K562 (cell line): ENCODE results near the gene KDM4C. TPM values are rescaled to one million over a fixed set of nuclear protein-coding genes. Genes with fewer than 3 reads are reported as not detected.

ENCODE experiments used
- ATAC-seq: fragments of 200-7000 bp; cut with Tn5 transposase; 3 replicates; pipeline ENCODE4 v1.9.1; 2020; ENCODE audit warnings: moderate library complexity
- BruUV-seq: library from RNA; stranded (reverse); fragments of 400-500 nt; replicated peaks from 2 replicates; lab custom pipeline; 2021; lab: Mats Ljungman, UMichigan
- CTCF ChIA-PET: fragments of 300-600 bp; formaldehyde crosslinking; extraction: SDS; loops from one replicate; lab custom pipeline; 2021; ENCODE audit warnings: low intra/inter-chr PET ratio; lab: Yijun Ruan, JAX
- POLR2A ChIA-PET: fragments of 300-600, 350-650 bp; sonication (Branson Sonifier 250); formaldehyde crosslinking; extraction: SDS; loops from one replicate; lab custom pipeline; 2021; ENCODE audit warnings: antibody characterized with exemption, inconsistent platforms; lab: Yijun Ruan, JAX
- DNase-seq, 4 experiments: peaks; one replicate each; pipeline versions ENCODE4 v3.0.0 to v3.0.0-alpha.2; 2011 to 2018; ENCODE audit warnings: low spot score in 3 of 4, mixed read lengths in 3 of 4; ENCODE audit errors: extremely low read depth in 1 of 4
- FAIRE-seq: peaks from 2 replicates; lab custom pipeline; 2011; peaks lifted over from hg19 to GRCh38; lab: Jason Lieb, UNC
- H2AFZ ChIP-seq: 2 replicates; pipeline ENCODE4 v1.6.0; 2011; ENCODE audit warnings: low read depth, low read length, control low read depth, inconsistent platforms
- H3K27ac ChIP-seq: fragments of 200-600 bp; 3 replicates; pipeline ENCODE4 v1.8.0; 2011; ENCODE audit warnings: low read depth, mild to moderate bottlenecking, control low read depth, inconsistent platforms, low read length, moderate library complexity, mixed read lengths; ENCODE audit errors: extremely low read depth
- H3K27me3 ChIP-seq, 2 experiments: fragments of 300-600 bp in 1 of 2; 2 replicates in 1 of 2; 3 replicates in 1 of 2; pipeline versions ENCODE4 v1.6.0 to v1.8.0; 2011; ENCODE audit warnings: inconsistent platforms in 2 of 2, low read length in 2 of 2, mild to moderate bottlenecking in 1 of 2, mixed read lengths in 1 of 2, moderate library complexity in 1 of 2; ENCODE audit not compliant: control insufficient read depth in 2 of 2, insufficient read depth in 2 of 2
- H3K36me3 ChIP-seq: fragments of 300-600 bp; 3 replicates; pipeline ENCODE4 v1.8.0; 2011; ENCODE audit warnings: mild to moderate bottlenecking, low read length, inconsistent platforms; ENCODE audit not compliant: control insufficient read depth, insufficient read depth
- H3K4me1 ChIP-seq, 2 experiments: fragments of 200-600 bp in 1 of 2; replicated peaks in 1 of 2; 2 replicates in 1 of 2; 3 replicates in 1 of 2; pipeline versions ENCODE4 v1.5.1 to v1.8.0; 2011; ENCODE audit warnings: inconsistent platforms in 2 of 2, low read length in 2 of 2, mild to moderate bottlenecking in 1 of 2, mixed read lengths in 1 of 2, moderate library complexity in 1 of 2; ENCODE audit not compliant: control insufficient read depth in 2 of 2, insufficient read depth in 2 of 2
- H3K4me2 ChIP-seq: 2 replicates; pipeline ENCODE4 v1.6.1; 2011; ENCODE audit warnings: low read length, control low read depth, inconsistent platforms, mixed read lengths; ENCODE audit not compliant: insufficient read depth
- H3K4me3 ChIP-seq: fragments of 200-600 bp; sonication (generic), shearing (Covaris generic); 2 replicates; pipeline ENCODE4 v1.5.1; 2016; ENCODE audit warnings: control low read depth, inconsistent platforms
- H3K79me2 ChIP-seq: fragments of 200-600 bp; 3 replicates; pipeline ENCODE4 v1.8.0; 2011; ENCODE audit warnings: low read length, inconsistent platforms; ENCODE audit not compliant: control insufficient read depth, insufficient read depth
- H3K9ac ChIP-seq, 2 experiments: 2 replicates each; pipeline versions ENCODE4 v1.6.0 to v1.6.1; 2011; ENCODE audit warnings: low read depth in 2 of 2, low read length in 2 of 2, control low read depth in 1 of 2, inconsistent platforms in 1 of 2, mild to moderate bottlenecking in 1 of 2, mixed read lengths in 1 of 2; ENCODE audit not compliant: insufficient read depth in 1 of 2
- H3K9me1 ChIP-seq: one replicate; pipeline ENCODE4 v1.6.0; 2011; ENCODE audit warnings: inconsistent platforms, mild to moderate bottlenecking, low read length, moderate library complexity; ENCODE audit not compliant: control insufficient read depth, insufficient read depth
- H3K9me3 ChIP-seq: replicated peaks from 2 replicates; pipeline ENCODE4 v1.5.1; 2011; ENCODE audit warnings: low read depth, low read length, inconsistent platforms; ENCODE audit not compliant: control insufficient read depth, insufficient read depth
- H4K20me1 ChIP-seq: replicated peaks from 2 replicates; pipeline ENCODE4 v1.6.1; 2011; ENCODE audit warnings: low read length, inconsistent platforms, mixed read lengths; ENCODE audit not compliant: control insufficient read depth, insufficient read depth
- CTBP1 ChIP-seq: fragments of 450-650 bp; IDR thresholded peaks from 2 replicates; pipeline ENCODE4 v1.6.1; 2016; ENCODE audit warnings: borderline replicate concordance
- DPF2 ChIP-seq: fragments of 450-650 bp; IDR thresholded peaks from 2 replicates; pipeline ENCODE4 v1.6.1; 2016
- ELF2 ChIP-seq: fragments of 250-450 bp; sonication (Bioruptor Pico); IDR thresholded peaks from 2 replicates; pipeline ENCODE4 v1.5.0; 2021; ENCODE audit warnings: mild to moderate bottlenecking
- EZH2 ChIP-seq: IDR thresholded peaks from 2 replicates; pipeline ENCODE4 v1.6.1; 2012; ENCODE audit warnings: low read depth, mild to moderate bottlenecking, inconsistent platforms, low read length, borderline replicate concordance
- FOXA3 ChIP-seq, 2 experiments: fragments of 450-650 bp in 1 of 2; sonication (generic) in 1 of 2; formaldehyde crosslinking; IDR thresholded peaks in 1 of 2; conservative IDR thresholded peaks in 1 of 2; 2 replicates each; pipeline versions ENCODE4 v1.4.0 to v1.8.0; 2020 to 2022; ENCODE audit warnings: mild to moderate bottlenecking in 2 of 2, missing genetic modification reagents in 1 of 2
- HMG20B ChIP-seq: fragments of 250-450 bp; sonication (Bioruptor Pico); IDR thresholded peaks from 2 replicates; pipeline ENCODE4 v1.5.0; 2021; ENCODE audit warnings: mild to moderate bottlenecking
- ILF3 ChIP-seq: fragments of 450-650 bp; IDR thresholded peaks from 2 replicates; pipeline ENCODE4 v1.6.1; 2018; ENCODE audit warnings: antibody characterized with exemption, mild to moderate bottlenecking, moderate library complexity, borderline replicate concordance
- MYNN ChIP-seq, 2 experiments: sonication (generic); formaldehyde crosslinking in 1 of 2; IDR thresholded peaks; 2 replicates each; pipeline versions ENCODE4 v1.5.0 to v1.6.1; 2016 to 2020; ENCODE audit warnings: antibody characterized with exemption in 1 of 2, missing genetic modification reagents in 1 of 2
- NUFIP1 ChIP-seq: fragments of 450-650 bp; IDR thresholded peaks from 2 replicates; pipeline ENCODE4 v1.6.1; 2018; ENCODE audit not compliant: partially characterized antibody
- RAD51 ChIP-seq: fragments of 450-650 bp; IDR thresholded peaks from 2 replicates; pipeline ENCODE4 v1.7.1; 2016; ENCODE audit warnings: low read depth, mild to moderate bottlenecking, borderline replicate concordance
- SAFB2 ChIP-seq: fragments of 200-400 bp; formaldehyde crosslinking; IDR thresholded peaks from 2 replicates; pipeline ENCODE4 v1.6.1; 2018; ENCODE audit warnings: borderline replicate concordance, low read length, low read depth, moderate library complexity; ENCODE audit not compliant: severe bottlenecking
- TEAD2 ChIP-seq: fragments of 450-650 bp; IDR thresholded peaks from 2 replicates; pipeline ENCODE4 v1.6.1; 2016; ENCODE audit warnings: missing genetic modification characterization, control low read depth, missing compliant biosample characterization
- ZNF23 ChIP-seq: fragments of 250-450 bp; sonication (Bioruptor Pico); IDR thresholded peaks from 2 replicates; pipeline ENCODE4 v1.4.0; 2020; ENCODE audit warnings: mild to moderate bottlenecking
- ZNF77 ChIP-seq: fragments of 250-450 bp; sonication (Bioruptor Pico); IDR thresholded peaks from 2 replicates; pipeline ENCODE4 v1.5.0; 2020
- ZNF79 ChIP-seq: fragments of 250-450 bp; sonication (Bioruptor Pico); IDR thresholded peaks from 2 replicates; pipeline ENCODE4 v1.4.0; 2020; ENCODE audit warnings: low read depth, mild to moderate bottlenecking, moderate library complexity
- WGBS: fragments of 100-300 bp; shearing (Covaris generic); methylation state at CpG from one replicate; pipeline ENCODE4 v1.1.6; 2016; ENCODE audit warnings: low coverage, mixed read lengths; ENCODE audit not compliant: insufficient coverage; ENCODE audit errors: missing lambda C conversion rate; 5-methylcytosine and 5-hydroxymethylcytosine counted together
- in situ Hi-C: fragments of 300-500 bp; cut with MboI; formaldehyde crosslinking; loops from 4 replicates; pipeline ENCODE4 v1.15.0; 2018; ENCODE audit warnings: inconsistent platforms, mixed read lengths
- intact Hi-C: fragments of 100-400 bp; cut with micrococcal nuclease; formaldehyde crosslinking; loops from 2 replicates; pipeline ENCODE4 v1.14.2; 2022
- polyA plus RNA-seq, 8 experiments: library from polyadenylated mRNA; depleted of rRNA in 4 of 8; stranded (reverse) in 5 of 8; unstranded in 3 of 8; fragments of >200 nt; fragmentation: Nextera tagmentation in 2 of 8; fragmentation: Illumina TruSeq in 1 of 8; extraction: Ambion mirVana in 2 of 8; extraction: Trizol in 1 of 8; gene quantifications; 2 replicates each; pipeline versions ENCODE4 v1.2.1 to v1.2.3, GENCODE V29; 2011 to 2014; ENCODE audit warnings: inconsistent platforms in 1 of 8, missing spikeins in 1 of 8
- total RNA-seq, 7 experiments: library from RNA; depleted of rRNA in 6 of 7; stranded (reverse); fragments of >200 nt in 6 of 7; fragmentation: Illumina TruSeq in 2 of 7; extraction: Trizol in 2 of 7; gene quantifications; 2 replicates each; pipeline versions ENCODE4 v1.2.1 to v1.2.3, GENCODE V29; 2011 to 2021; ENCODE audit warnings: low replicate concordance in 1 of 7
- TF ChIP-seq, protein P1 (sequence below): fragments of 250-450 bp; sonication (Bioruptor Pico); IDR thresholded peaks from 2 replicates; pipeline ENCODE4 v1.8.0; 2022; ENCODE audit warnings: inconsistent platforms, mild to moderate bottlenecking, moderate library complexity, borderline replicate concordance
- TF ChIP-seq, protein P2 (sequence below): fragments of 450-650 bp; formaldehyde crosslinking; IDR thresholded peaks from 2 replicates; pipeline ENCODE4 v1.4.0; 2020; ENCODE audit warnings: mild to moderate bottlenecking

Gene KDM4C
- total and polyA plus RNA-seq, 9 of the 15 experiments (the other 6 are each of a cell fraction or from before 2014, with no cell fraction given): 5.4 to 17.0 (median 12.6) TPM

- TF ChIP-seq ZNF77 (no peak), CTBP1 (no peak), HMG20B (no peak), ILF3 (no peak), TEAD2 (tag) (no peak), NUFIP1 (no peak), EZH2 (no peak), RAD51 (no peak)
- TF ChIP-seq, protein P1, sequence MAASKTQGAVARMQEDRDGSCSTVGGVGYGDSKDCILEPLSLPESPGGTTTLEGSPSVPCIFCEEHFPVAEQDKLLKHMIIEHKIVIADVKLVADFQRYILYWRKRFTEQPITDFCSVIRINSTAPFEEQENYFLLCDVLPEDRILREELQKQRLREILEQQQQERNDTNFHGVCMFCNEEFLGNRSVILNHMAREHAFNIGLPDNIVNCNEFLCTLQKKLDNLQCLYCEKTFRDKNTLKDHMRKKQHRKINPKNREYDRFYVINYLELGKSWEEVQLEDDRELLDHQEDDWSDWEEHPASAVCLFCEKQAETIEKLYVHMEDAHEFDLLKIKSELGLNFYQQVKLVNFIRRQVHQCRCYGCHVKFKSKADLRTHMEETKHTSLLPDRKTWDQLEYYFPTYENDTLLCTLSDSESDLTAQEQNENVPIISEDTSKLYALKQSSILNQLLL (CRISPR knock-in tag): no peak
These were observed 86.5 kb downstream of the KDM4C start (continued) for GRCh38 chr9:6844267-6844666.

- H3K9me1 ChIP-seq: no peaks in the 10 kb centered on the region
- ATAC-seq: no peak
- H3K9ac ChIP-seq: no peak overlapping the region
- no peaks in the 10 kb centered on the region for H3K27me3 ChIP-seq
- H3K4me3 ChIP-seq: no peak overlapping the region
- no TSS peak for BruUV-seq
- H3K27ac ChIP-seq: no peak overlapping the region
- TF ChIP-seq SAFB2 (no peak), FOXA3 (CRISPR knock-in tag; conservative IDR thresholded peaks at IDR 0.05 in 1 of 2, IDR thresholded peaks at IDR 0.05 in 1 of 2) (no peak), ZNF23 (CRISPR knock-in tag) (no peak), ELF2 (no peak), MYNN (IDR thresholded peaks at IDR 0.05) (no peak), MYNN (CRISPR knock-in tag; IDR thresholded peaks at IDR 0.05) (no peak), ZNF79 (CRISPR knock-in tag) (no peak), DPF2 (no peak)
- TF ChIP-seq, protein P2, sequence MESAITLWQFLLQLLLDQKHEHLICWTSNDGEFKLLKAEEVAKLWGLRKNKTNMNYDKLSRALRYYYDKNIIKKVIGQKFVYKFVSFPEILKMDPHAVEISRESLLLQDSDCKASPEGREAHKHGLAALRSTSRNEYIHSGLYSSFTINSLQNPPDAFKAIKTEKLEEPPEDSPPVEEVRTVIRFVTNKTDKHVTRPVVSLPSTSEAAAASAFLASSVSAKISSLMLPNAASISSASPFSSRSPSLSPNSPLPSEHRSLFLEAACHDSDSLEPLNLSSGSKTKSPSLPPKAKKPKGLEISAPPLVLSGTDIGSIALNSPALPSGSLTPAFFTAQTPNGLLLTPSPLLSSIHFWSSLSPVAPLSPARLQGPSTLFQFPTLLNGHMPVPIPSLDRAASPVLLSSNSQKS (CRISPR knock-in tag): no peak
- TF ChIP-seq, all 486 proteins: peak for 0
- DNase-seq (no peak), FAIRE-seq (no peak)
- Histone ChIP-seq H3K36me3 (no peaks in the 10 kb centered on the region; the same call in 2 of the 3 replicates), H4K20me1 (no peaks in the 10 kb centered on the region), H3K9me3 (no peaks in the 10 kb centered on the region), H3K4me2 (no peak overlapping the region), H3K79me2 (no peaks in the 10 kb centered on the region; the same call in 2 of the 3 replicates), H3K4me1 (no peaks in the 10 kb centered on the region), H2AFZ (no peak overlapping the region)
- WGBS: 84% methylated on average over 5 of the region's 8 CpGs
- in situ Hi-C loops (no loop called here), intact Hi-C loops (no loop called here)
- ChIA-PET POLR2A (no interaction called here), CTCF (no interaction called here)
These were observed 87.5 kb downstream of the KDM4C start for GRCh38 chr9:6845128-6845826.
